ENCODE data around the gene NFX1. TPM values are rescaled to one million over a fixed set of nuclear protein-coding genes. Genes with fewer than 3 reads are reported as not detected.

The NFX1 gene
- total RNA-seq (2014; rRNA removed), result 12.5 and 15.4 TPM in 2 replicates
- Bru-seq, nascent RNA, result percentile 81 among the genes with signal in this experiment
- percentile 74 among the genes with signal in this experiment for BruChase-seq, experiment 1, labeled RNA remaining after a 6-hour chase
- BruChase-seq, experiment 2, labeled RNA remaining after a 2-hour chase, result percentile 77 among the genes with signal in this experiment
- long read RNA-seq, full-length matches to known transcripts, result 17 of 42 reads
- long read RNA-seq, partial matches to known transcripts, result 3 of 42 reads
- long read RNA-seq, other reads (novel, unspliced or antisense), result 22 of 42 reads

- POLR2A ChIA-PET (ENCODE audit: unreplicated experiment), result interaction anchor here (0.6 to 1.0 kb wide), 5 partner anchors 11 to 183 kb away, joined by 3 to 19 read pairs (median 3); partner anchors contain the start of gene NOL6
- no peaks in the 10 kb centered on the region for H3K9me3 ChIP-seq (ENCODE audit: low read length)
- TF ChIP-seq EZH2phosphoT487 (IDR thresholded peaks at IDR 0.05; ENCODE audit: borderline replicate concordance, low read length) (no peak), EZH2 (IDR thresholded peaks at IDR 0.05; ENCODE audit: low read length, unreplicated experiment) (no peak)
- H3K4me1 ChIP-seq (ENCODE audit: insufficient read depth, low read length), result peaks cover 17% of the 10 kb centered on the region
- peak within 1 kb of the TSS; percentile 98 for H3K9ac ChIP-seq (ENCODE audit: low read length)
- intact Hi-C loops (cut with micrococcal nuclease), result loop anchor here (2.0 kb wide), 2 partner anchors 38 to 60 kb away; no protein-coding TSS in a partner anchor
- peak within 1 kb of the TSS; percentile 97 for H3K27ac ChIP-seq (ENCODE audit: low read length)
- H3K4me2 ChIP-seq (ENCODE audit: low read length), result peak within 1 kb of the TSS; percentile 89
- no peaks in the 10 kb centered on the region for H3K9me2 ChIP-seq (replicated peaks; ENCODE audit: low read length)
- CTCF ChIA-PET, result interaction anchor here (0.7 kb wide), 1 partner anchor 55 kb away, joined by 10 read pairs; no protein-coding TSS in a partner anchor
- H3K27me3 ChIP-seq (ENCODE audit: low read length), result no peaks in the 10 kb centered on the region
- H3K4me3 ChIP-seq (ENCODE audit: low read length), result peak within 1 kb of the TSS; percentile 79
- H2AFZ ChIP-seq (ENCODE audit: low read length), result peak within 1 kb of the TSS; percentile 72
- peaks cover 6% of the 10 kb centered on the region for H3F3A ChIP-seq (ENCODE audit: low read length, unreplicated experiment)
- ATAC-seq (peak; percentile 94), DNase-seq (peak; percentile 96)
- H4K20me1 ChIP-seq (ENCODE audit: low read length), result no peaks in the 10 kb centered on the region
- H3K79me2 ChIP-seq (ENCODE audit: low read length), result peaks cover 50% of the 10 kb centered on the region
- BruUV-seq (replicated peaks), result TSS peak; percentile 54
- H3K36me3 ChIP-seq (ENCODE audit: low read depth, low read length), result peaks cover 6% of the 10 kb centered on the region
Measured at GRCh38 chr9:33290247-33291030, at the start of gene NFX1. TSS of gene NFX1 (plus strand) at chr9:33290516. CDS start at chr9:33290573, 57 bp downstream.

- no peaks in the 10 kb centered on the region for H3K79me2 ChIP-seq (ENCODE audit: low read length)
- H2AFZ ChIP-seq (ENCODE audit: low read length), result no peak overlapping the region
- no peak overlapping the region for H3K4me2 ChIP-seq (ENCODE audit: low read length)
- H3K4me3 ChIP-seq (ENCODE audit: low read length), result no peak overlapping the region
- TF ChIP-seq EZH2 (IDR thresholded peaks at IDR 0.05; ENCODE audit: low read length, unreplicated experiment), result no peak
- TF ChIP-seq, protein P1, sequence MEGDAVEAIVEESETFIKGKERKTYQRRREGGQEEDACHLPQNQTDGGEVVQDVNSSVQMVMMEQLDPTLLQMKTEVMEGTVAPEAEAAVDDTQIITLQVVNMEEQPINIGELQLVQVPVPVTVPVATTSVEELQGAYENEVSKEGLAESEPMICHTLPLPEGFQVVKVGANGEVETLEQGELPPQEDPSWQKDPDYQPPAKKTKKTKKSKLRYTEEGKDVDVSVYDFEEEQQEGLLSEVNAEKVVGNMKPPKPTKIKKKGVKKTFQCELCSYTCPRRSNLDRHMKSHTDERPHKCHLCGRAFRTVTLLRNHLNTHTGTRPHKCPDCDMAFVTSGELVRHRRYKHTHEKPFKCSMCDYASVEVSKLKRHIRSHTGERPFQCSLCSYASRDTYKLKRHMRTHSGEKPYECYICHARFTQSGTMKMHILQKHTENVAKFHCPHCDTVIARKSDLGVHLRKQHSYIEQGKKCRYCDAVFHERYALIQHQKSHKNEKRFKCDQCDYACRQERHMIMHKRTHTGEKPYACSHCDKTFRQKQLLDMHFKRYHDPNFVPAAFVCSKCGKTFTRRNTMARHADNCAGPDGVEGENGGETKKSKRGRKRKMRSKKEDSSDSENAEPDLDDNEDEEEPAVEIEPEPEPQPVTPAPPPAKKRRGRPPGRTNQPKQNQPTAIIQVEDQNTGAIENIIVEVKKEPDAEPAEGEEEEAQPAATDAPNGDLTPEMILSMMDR (conservative IDR thresholded peaks at IDR 0.05; ENCODE audit: low read depth, low read length), result no peak
- TF ChIP-seq EZH2phosphoT487 (IDR thresholded peaks at IDR 0.05; ENCODE audit: borderline replicate concordance, low read length), result no peak
- intact Hi-C loops (cut with micrococcal nuclease), result no loop called here
- H3K36me3 ChIP-seq (ENCODE audit: low read depth, low read length), result no peaks in the 10 kb centered on the region
- no peaks in the 10 kb centered on the region for H3K27me3 ChIP-seq (ENCODE audit: low read length)
- POLR2A ChIA-PET (ENCODE audit: unreplicated experiment), result no interaction called here
- H3K27ac ChIP-seq (ENCODE audit: low read length), result no peak overlapping the region
- no peaks in the 10 kb centered on the region for H3K9me2 ChIP-seq (replicated peaks; ENCODE audit: low read length)
- DNase-seq (no peak), ATAC-seq (no peak)
- no peaks in the 10 kb centered on the region for H3F3A ChIP-seq (ENCODE audit: low read length, unreplicated experiment)
- no peaks in the 10 kb centered on the region for H3K4me1 ChIP-seq (ENCODE audit: insufficient read depth, low read length)
- BruUV-seq (replicated peaks), result no TSS peak
- H4K20me1 ChIP-seq (ENCODE audit: low read length), result no peaks in the 10 kb centered on the region
- H3K9me3 ChIP-seq (ENCODE audit: low read length), result no peaks in the 10 kb centered on the region
- CTCF ChIA-PET, result no interaction called here
- no peak overlapping the region for H3K9ac ChIP-seq (ENCODE audit: low read length)
Measured at GRCh38 chr9:33241298-33241697, 49.0 kb upstream of the NFX1 start.

DNA sequence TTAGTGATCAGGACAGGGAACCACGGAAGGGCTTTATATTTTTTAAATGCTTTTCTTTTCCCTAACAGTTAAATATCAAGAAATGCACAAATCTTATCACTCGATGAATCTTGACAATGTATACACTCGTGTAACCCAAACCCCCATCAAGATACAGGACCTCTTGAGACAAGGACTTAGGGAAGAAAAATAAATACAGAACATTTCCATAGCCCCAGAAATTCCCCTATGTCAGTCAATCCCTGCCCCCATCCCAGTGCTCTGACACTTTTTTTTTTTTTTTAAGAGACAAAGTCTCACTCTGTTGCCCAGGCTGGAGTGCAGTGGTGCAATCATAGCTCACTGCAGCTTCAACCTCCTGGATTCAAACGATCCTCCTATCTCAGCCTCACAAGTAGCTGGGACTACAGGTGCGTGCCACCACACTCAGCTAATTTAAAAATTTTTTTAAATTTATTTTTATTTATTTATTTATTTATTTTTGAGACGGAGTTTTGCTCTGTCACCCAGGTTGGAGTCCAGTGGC is 47.6 kb upstream of the NFX1 start:
- Histone ChIP-seq H3K27me3 (ENCODE audit: low read length) (no peaks in the 10 kb centered on the region), H3K36me3 (ENCODE audit: low read depth, low read length) (no peaks in the 10 kb centered on the region), H3K9ac (ENCODE audit: low read length) (no peak overlapping the region), H3F3A (ENCODE audit: low read length, unreplicated experiment) (no peaks in the 10 kb centered on the region), H3K4me2 (ENCODE audit: low read length) (no peak overlapping the region), H4K20me1 (ENCODE audit: low read length) (no peaks in the 10 kb centered on the region), H3K4me3 (ENCODE audit: low read length) (no peak overlapping the region), H3K9me3 (ENCODE audit: low read length) (no peaks in the 10 kb centered on the region), H2AFZ (ENCODE audit: low read length) (no peak overlapping the region), H3K79me2 (ENCODE audit: low read length) (no peaks in the 10 kb centered on the region), H3K4me1 (ENCODE audit: insufficient read depth, low read length) (no peaks in the 10 kb centered on the region), H3K27ac (ENCODE audit: low read length) (no peak overlapping the region), H3K9me2 (replicated peaks; ENCODE audit: low read length) (no peaks in the 10 kb centered on the region)
- ChIA-PET CTCF (no interaction called here), POLR2A (ENCODE audit: unreplicated experiment) (no interaction called here)
- BruUV-seq (replicated peaks), result no TSS peak
- no peak for TF ChIP-seq EZH2phosphoT487 (IDR thresholded peaks at IDR 0.05; ENCODE audit: borderline replicate concordance, low read length)
- no peak for TF ChIP-seq EZH2 (IDR thresholded peaks at IDR 0.05; ENCODE audit: low read length, unreplicated experiment)
- TF ChIP-seq, protein P1 (conservative IDR thresholded peaks at IDR 0.05; ENCODE audit: low read depth, low read length), result no peak
- intact Hi-C loops (cut with micrococcal nuclease), result no loop called here
- no peak for DNase-seq
- no peak for ATAC-seq
